K562 (cell line): ENCODE measurements around the gene THAP11. TPM values are rescaled to one million over a fixed set of nuclear protein-coding genes. Genes with fewer than 3 reads are reported as not detected.

Experiments used
- ATF4 ChIP-seq: fragments of 450-650 bp; formaldehyde crosslinking; IDR thresholded peaks from 2 replicates; pipeline ENCODE4 v1.4.0; 2022; ENCODE audit warnings: mild to moderate bottlenecking, moderate library complexity
- FOXP4 ChIP-seq: sonication (generic); formaldehyde crosslinking; IDR thresholded peaks from 2 replicates; pipeline ENCODE4 v1.8.0; 2022; ENCODE audit warnings: mild to moderate bottlenecking, missing genetic modification reagents, borderline replicate concordance
- KAT2B ChIP-seq: IDR thresholded peaks from one replicate; pipeline ENCODE4 v1.6.1; 2012; ENCODE audit warnings: low read depth, mild to moderate bottlenecking, control low read depth, inconsistent platforms, low read length, moderate library complexity
- KDM5B ChIP-seq: fragments of 200-600 bp; sonication (generic); IDR thresholded peaks from 2 replicates; pipeline ENCODE4 v1.6.1; 2012; ENCODE audit warnings: low read depth, mild to moderate bottlenecking, moderate library complexity, low read length, control low read depth, inconsistent platforms; ENCODE audit not compliant: insufficient replicate concordance
- MTA2 ChIP-seq: fragments of 450-650 bp; IDR thresholded peaks from 2 replicates; pipeline ENCODE4 v1.6.1; 2016; ENCODE audit warnings: low read depth
- NR2C1 ChIP-seq, 2 experiments: fragments of 450-650 bp; IDR thresholded peaks; 2 replicates each; pipeline ENCODE4 v1.6.1; 2017; ENCODE audit warnings: mild to moderate bottlenecking in 2 of 2, antibody characterized with exemption in 1 of 2, inconsistent platforms in 1 of 2, missing compliant biosample characterization in 1 of 2, missing genetic modification characterization in 1 of 2
- NR2C2 ChIP-seq, 2 experiments: fragments of 200-800 bp in 1 of 2; sonication (Bioruptor generic) in 1 of 2; sonication (generic) in 1 of 2; formaldehyde crosslinking in 1 of 2; IDR thresholded peaks; 2 replicates each; pipeline versions ENCODE4 v1.6.1 to v1.8.0; 2016 to 2022; ENCODE audit warnings: mild to moderate bottlenecking in 1 of 2, missing compliant biosample characterization in 1 of 2, missing genetic modification characterization in 1 of 2, missing genetic modification reagents in 1 of 2
- RBM15 ChIP-seq: fragments of 200-400 bp; formaldehyde crosslinking; IDR thresholded peaks from 2 replicates; pipeline ENCODE4 v1.6.1; 2018; ENCODE audit warnings: mild to moderate bottlenecking, low read length, moderate library complexity; ENCODE audit not compliant: insufficient read depth
- SP1 ChIP-seq: sonication (generic); formaldehyde crosslinking; IDR thresholded peaks from 2 replicates; pipeline ENCODE4 v1.8.1; 2022; ENCODE audit warnings: mild to moderate bottlenecking, missing genetic modification reagents
- TAF15 ChIP-seq: fragments of 200-400 bp; formaldehyde crosslinking; IDR thresholded peaks from 2 replicates; pipeline ENCODE4 v1.6.1; 2017; ENCODE audit warnings: mild to moderate bottlenecking, low read depth, low read length, moderate library complexity
- TSC22D4 ChIP-seq: fragments of 450-650 bp; IDR thresholded peaks from 2 replicates; pipeline ENCODE4 v1.6.1; 2016; ENCODE audit warnings: missing genetic modification characterization, missing biosample characterization, control low read depth
- ZBTB33 ChIP-seq: sonication (generic); formaldehyde crosslinking; IDR thresholded peaks from 2 replicates; pipeline ENCODE4 v1.8.1; 2023; ENCODE audit warnings: mild to moderate bottlenecking, missing genetic modification reagents
- ZBTB5 ChIP-seq: fragments of 450-650 bp; IDR thresholded peaks from 2 replicates; pipeline ENCODE4 v1.6.1; 2017; ENCODE audit warnings: antibody characterized with exemption
- ZFP30 ChIP-seq: fragments of 250-450 bp; sonication (Bioruptor Pico); IDR thresholded peaks from 2 replicates; pipeline ENCODE4 v1.8.0; 2022; ENCODE audit warnings: moderate library complexity, mild to moderate bottlenecking, inconsistent platforms, borderline replicate concordance
- ZNF586 ChIP-seq: fragments of 450-650 bp; formaldehyde crosslinking; conservative IDR thresholded peaks from 2 replicates; pipeline ENCODE4 v1.4.0; 2020; ENCODE audit warnings: mild to moderate bottlenecking, moderate library complexity
- ZNF655 ChIP-seq: fragments of 250-450 bp; sonication (Bioruptor Pico); IDR thresholded peaks from 2 replicates; pipeline ENCODE4 v1.5.0; 2021
- polyA plus RNA-seq, 8 experiments: library from polyadenylated mRNA; depleted of rRNA in 4 of 8; stranded (reverse) in 5 of 8; unstranded in 3 of 8; fragments of >200 nt; fragmentation: Nextera tagmentation in 2 of 8; fragmentation: Illumina TruSeq in 1 of 8; extraction: Ambion mirVana in 2 of 8; extraction: Trizol in 1 of 8; gene quantifications; 2 replicates each; pipeline versions ENCODE4 v1.2.1 to v1.2.3, GENCODE V29; 2011 to 2014; ENCODE audit warnings: inconsistent platforms in 1 of 8, missing spikeins in 1 of 8
- total RNA-seq, 7 experiments: library from RNA; depleted of rRNA in 6 of 7; stranded (reverse); fragments of >200 nt in 6 of 7; fragmentation: Illumina TruSeq in 2 of 7; extraction: Trizol in 2 of 7; gene quantifications; 2 replicates each; pipeline versions ENCODE4 v1.2.1 to v1.2.3, GENCODE V29; 2011 to 2021; ENCODE audit warnings: low replicate concordance in 1 of 7

THAP11 gene
- total and polyA plus RNA-seq, 9 of the 15 experiments (the other 6 are each of a cell fraction or from before 2014, with no cell fraction given): 2.4 to 31.6 (median 21.4) TPM

- no peak for TF ChIP-seq NR2C2 (CRISPR knock-in tag; IDR thresholded peaks at IDR 0.05)
- peak; percentile 92 for TF ChIP-seq NR2C2 (tag; IDR thresholded peaks at IDR 0.05)
- TF ChIP-seq TAF15: no peak
- TF ChIP-seq NR2C1 (IDR thresholded peaks at IDR 0.05): peak; percentile 74; the same call in 1 of the 2 replicates
- peak; percentile 92 for TF ChIP-seq NR2C1 (tag; IDR thresholded peaks at IDR 0.05)
- TF ChIP-seq ZNF655: no peak
- TF ChIP-seq RBM15: no peak
- no peak for TF ChIP-seq ZFP30
- TF ChIP-seq KDM5B: peak; percentile 84
- no peak for TF ChIP-seq FOXP4 (CRISPR knock-in tag)
- TF ChIP-seq KAT2B: no peak
- TF ChIP-seq ATF4 (CRISPR knock-in tag): no peak
- TF ChIP-seq ZBTB33: no peak
- TF ChIP-seq ZNF586 (CRISPR knock-in tag): no peak
- TF ChIP-seq ZBTB5: no peak
- no peak for TF ChIP-seq TSC22D4 (tag)
- TF ChIP-seq MTA2: no peak
- peak; percentile 96 for TF ChIP-seq SP1 (CRISPR knock-in tag)
Measured at GRCh38 chr16:67806428-67807147, 35.5 kb upstream of the THAP11 start, which contains the start of the genes RANBP10 and TSNAXIP1 (continued).
